Heart left ventricle (tissue), 16 donors: ENCODE measurements around the gene FAN1. TPM values are rescaled to one million over a fixed set of nuclear protein-coding genes. Genes with fewer than 3 reads are reported as not detected.

Experiments
- ATAC-seq, 4 donors: fragments of 200-7000 bp; cut with Tn5 transposase; one replicate each; pipeline ENCODE4 v1.9.1; 2020 to 2022; ENCODE audit warnings: moderate library complexity in 4 of 4, mild to moderate bottlenecking in 3 of 4, moderate number of reproducible peaks in 1 of 4
- DNase-seq, 5 donors: peaks; one replicate each; pipeline ENCODE4 v3.0.0-alpha.2; 2020
- H3K27ac ChIP-seq, 12 donors: fragments of 200-600 bp; sonication (generic) in 4 of 12; one replicate each; pipeline versions ENCODE4 v1.5.0 to v1.8.0; 2016 to 2022; ENCODE audit warnings: mild to moderate bottlenecking in 2 of 12
- H3K27me3 ChIP-seq, 9 donors: fragments of 200-600 bp; sonication (generic) in 2 of 9; one replicate each; pipeline versions ENCODE4 v1.5.1 to v1.8.0; 2016 to 2022; ENCODE audit warnings: mild to moderate bottlenecking in 3 of 9
- H3K36me3 ChIP-seq, 9 donors: fragments of 200-600 bp; sonication (generic) in 2 of 9; one replicate each; pipeline versions ENCODE4 v1.5.0 to v1.8.0; 2018 to 2022; ENCODE audit warnings: mild to moderate bottlenecking in 2 of 9
- H3K4me1 ChIP-seq, 12 donors: fragments of 200-600 bp; sonication (generic) in 4 of 12; one replicate each; pipeline versions ENCODE4 v1.5.0 to v1.8.0; 2016 to 2022; ENCODE audit warnings: mild to moderate bottlenecking in 3 of 12
- H3K4me3 ChIP-seq, 12 donors: fragments of 200-600 bp; sonication (generic) in 4 of 12; one replicate each; pipeline versions ENCODE4 v1.5.0 to v1.8.0; 2017 to 2022; ENCODE audit warnings: mild to moderate bottlenecking in 9 of 12, moderate library complexity in 4 of 12
- H3K9me3 ChIP-seq, 12 donors: fragments of 200-600 bp; sonication (generic) in 4 of 12; one replicate each; pipeline versions ENCODE4 v1.5.0 to v1.8.0; 2016 to 2022; ENCODE audit warnings: mild to moderate bottlenecking in 1 of 12
- CTCF ChIP-seq, 12 donors: fragments of 200-600 bp; sonication (generic) in 4 of 12; IDR thresholded peaks; one replicate each; pipeline versions ENCODE4 v1.5.0 to v1.8.0; 2018 to 2022; ENCODE audit warnings: antibody characterized with exemption in 12 of 12, mild to moderate bottlenecking in 5 of 12
- POLR2A ChIP-seq, 2 donors: fragments of 450-650 bp; IDR thresholded peaks; one replicate each; pipeline ENCODE4 v1.6.1; 2017; ENCODE audit warnings: antibody characterized with exemption in 2 of 2, mild to moderate bottlenecking in 2 of 2, moderate library complexity in 2 of 2
- WGBS, 4 donors: extraction: QIAGEN DNeasy Blood & Tissue Kit in 2 of 4; methylation state at CpG; one replicate each; pipeline versions ENCODE4 v1.1.5 to v1.1.7; 2013 to 2018; 5-methylcytosine and 5-hydroxymethylcytosine counted together
- intact Hi-C, 10 donors: fragments of 100-400 bp; cut with DNase I; formaldehyde crosslinking; loops; one replicate each; pipeline versions ENCODE4 v1.11.1 to v1.14.2; 2022
- polyA plus RNA-seq, 2 donors: library from polyadenylated mRNA; stranded (reverse); fragments of 200-250 nt; gene quantifications; one replicate each; pipeline ENCODE4 v1.2.3, GENCODE V29; 2013
- total RNA-seq, 9 donors: library from RNA; depleted of rRNA in 2 of 9; stranded (reverse); fragments of >200 nt in 2 of 9; fragmentation: NEBNext Ultra II Directional in 3 of 9; extraction: Animal tissue kit (Norgen Biotek cat#: 25700) in 3 of 9; gene quantifications; one replicate each; pipeline versions ENCODE4 v1.1.0 to v1.2.4, GENCODE V29; 2016 to 2023
- donor health status: ischemic (EF 13 %, LVEDD 7.1; RV severe dilation, severe dysfunction).
- donor health status: healthy with polysubstance abuse.
- donor health status: DM: no; HTN: yes; CAD: no.
- donor health status: DM: no; HTN: no; CAD: no.
- donor health status: ischemic (EF 25% LVEDD 6.9; RV normal size, moderate dysfunction).
- donor health status: ischemic (EF 25% LVEDD 5.7; RV mildly dilated, moderate dysfunction).
- donor health status: healthy.
- donor health status: DM: yes; HTN: yes; CAD: no.
- donor health status: ischemic (EF 35%, LVEDD 5.7; RV mildly dilated, moderate dysfunction).
- donor health status: nonischemic (EF 11% LVEDD 7.7; RV severe dilation, severe dysfunction).
- donor health status: DM: yes; HTN: yes; CAD: no.
- donor health status: PGD.
- donor health status: ischemic (EF 29% LVEDD 5.4; RV normal size, mild dysfunction).
- donor health status: nonischemic (EF 23%, LVEDD 6.1; RV moderate dilation, normal function).

Gene FAN1
- total and polyA plus RNA-seq, 11 donors, result 7.3 to 21.4 (median 17.5) TPM

GRCh38 chr15:30870681-30871080 is 33.0 kb upstream of the FAN1 start:
- intact Hi-C loops, result loop anchor here in 1 of 10 donors (10.0 kb wide), 1 partner anchor 254 kb away; no protein-coding TSS in a partner anchor
- 75 to 86% (median 80%) methylated on average over 1 of the region's 1 CpG for WGBS, 4 donors
- Histone ChIP-seq H3K9me3 (no peaks in the 10 kb centered on the region), H3K4me1 (no peaks in the 10 kb centered on the region), H3K27ac (no peak overlapping the region), H3K27me3 (no peaks in the 10 kb centered on the region), H3K4me3 (no peak overlapping the region), H3K36me3 (no peaks in the 10 kb centered on the region)
- DNase-seq (no peak), ATAC-seq (no peak)
- no peak for TF ChIP-seq CTCF (IDR thresholded peaks at IDR 0.05)
- no peak for TF ChIP-seq POLR2A (IDR thresholded peaks at IDR 0.05)

- ATAC-seq (no peak), DNase-seq (no peak)
- Histone ChIP-seq H3K9me3 (no peaks in the 10 kb centered on the region), H3K27me3 (no peaks in the 10 kb centered on the region), H3K4me1 (no peaks in the 10 kb centered on the region), H3K27ac (no peak overlapping the region), H3K4me3 (no peak overlapping the region), H3K36me3 (no peaks in the 10 kb centered on the region)
- no peak for TF ChIP-seq POLR2A (IDR thresholded peaks at IDR 0.05)
- TF ChIP-seq CTCF (IDR thresholded peaks at IDR 0.05), result no peak
- 79 to 90% (median 88%) methylated on average over 1 of the region's 1 CpG for WGBS, 4 donors
- intact Hi-C loops, result loop anchor here in 1 of 10 donors (10.0 kb wide), 1 partner anchor 252 kb away; no protein-coding TSS in a partner anchor
These were observed 31.4 kb upstream of the FAN1 start for GRCh38 chr15:30872341-30872748.

- Histone ChIP-seq H3K27ac (no peak overlapping the region), H3K4me1 (no peaks in the 10 kb centered on the region), H3K36me3 (no peaks in the 10 kb centered on the region), H3K4me3 (no peak overlapping the region), H3K27me3 (no peaks in the 10 kb centered on the region), H3K9me3 (no peaks in the 10 kb centered on the region)
- DNase-seq (no peak), ATAC-seq (no peak)
- TF ChIP-seq POLR2A (IDR thresholded peaks at IDR 0.05) (no peak), CTCF (IDR thresholded peaks at IDR 0.05) (no peak)
- intact Hi-C loops, result loop anchor here in 1 of 10 donors (10.0 kb wide), 1 partner anchor 248 kb away; no protein-coding TSS in a partner anchor
These were observed 26.6 kb upstream of the FAN1 start for GRCh38 chr15:30877070-30877469.

- no peaks in the 10 kb centered on the region for H3K36me3 ChIP-seq
- 55 to 71% (median 69%) methylated on average over 1 of the region's 1 CpG for WGBS, 4 donors
- TF ChIP-seq POLR2A (IDR thresholded peaks at IDR 0.05) (no peak), CTCF (IDR thresholded peaks at IDR 0.05) (no peak)
- ATAC-seq (no peak), DNase-seq (no peak)
- H3K27ac ChIP-seq, result no peak overlapping the region
- no peaks in the 10 kb centered on the region for H3K9me3 ChIP-seq
- no peak overlapping the region for H3K4me3 ChIP-seq
- H3K27me3 ChIP-seq, result no peaks in the 10 kb centered on the region
- H3K4me1 ChIP-seq, result no peaks in the 10 kb centered on the region
- intact Hi-C loops, result loop anchor here in 1 of 10 donors (10.0 kb wide), 1 partner anchor 246 kb away; no protein-coding TSS in a partner anchor
These were observed 25.2 kb upstream of the FAN1 start for GRCh38 chr15:30878515-30878914.
